Activated T-cell treated with anti-CD3 and anti-CD28 coated beads, Interleukin-2, amount 50 U/mL, for 24 hours (primary cell): ENCODE data around the gene RHBDL3.
A peak's percentile ranks its signal among the peaks of the same experiment; 100 is the strongest.
"Not testable (repeated sequence)": the region's sequence is repeated elsewhere in the genome, so short reads cannot be mapped to it uniquely, and the experiment has no call there.

Source experiments
- DNase-seq: peaks from one replicate; pipeline ENCODE4 v3.0.0-alpha.2; 2020
- H3K27ac Mint-ChIP-seq: 2 replicates; pipeline ENCODE4 v1.8.0; 2020; ENCODE audit warnings: mild to moderate bottlenecking, mixed read lengths
- H3K27me3 Mint-ChIP-seq: 2 replicates; pipeline ENCODE4 v1.8.0; 2020; ENCODE audit warnings: mixed read lengths
- H3K36me3 Mint-ChIP-seq: 2 replicates; pipeline ENCODE4 v1.8.0; 2020; ENCODE audit warnings: low read depth, mixed read lengths
- H3K4me1 Mint-ChIP-seq: 2 replicates; pipeline ENCODE4 v1.8.0; 2020; ENCODE audit warnings: low read depth, mixed read lengths
- H3K4me3 Mint-ChIP-seq: 2 replicates; pipeline ENCODE4 v1.8.0; 2020; ENCODE audit warnings: mild to moderate bottlenecking, moderate library complexity, mixed read lengths
- H3K9me3 Mint-ChIP-seq: 2 replicates; pipeline ENCODE4 v1.8.0; 2020; ENCODE audit warnings: mixed read lengths

Gene RHBDL3

GRCh38 chr17:32318071-32318470 is 52.4 kb downstream of the RHBDL3 start:
- no peaks in the 10 kb centered on the region for H3K36me3 Mint-ChIP-seq
- DNase-seq: no peak
- H3K4me3 Mint-ChIP-seq: no peak overlapping the region
- H3K27me3 Mint-ChIP-seq: peaks cover 21% of the 10 kb centered on the region
- no peak overlapping the region for H3K27ac Mint-ChIP-seq
- H3K4me1 Mint-ChIP-seq: peaks cover 2% of the 10 kb centered on the region
- no peaks in the 10 kb centered on the region for H3K9me3 Mint-ChIP-seq

DNA sequence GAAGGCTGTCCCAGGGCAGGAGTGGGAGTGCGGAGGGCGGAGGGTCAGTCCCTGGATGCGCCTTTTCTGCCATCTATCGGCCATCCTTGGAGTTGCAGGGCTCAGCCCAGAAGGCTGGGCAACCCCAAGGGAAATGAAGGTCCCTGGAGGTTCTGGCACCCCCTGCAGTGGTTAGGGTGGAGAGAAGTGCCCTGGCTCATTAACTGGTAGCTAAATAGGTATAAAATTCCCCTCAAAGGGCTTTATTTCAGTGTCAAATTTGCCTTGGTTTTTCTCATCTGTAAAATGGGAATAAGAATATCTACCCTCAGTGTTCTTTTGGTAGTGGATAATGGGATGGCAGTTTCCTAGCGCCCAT is 53.9 kb downstream of the RHBDL3 start:
- no peaks in the 10 kb centered on the region for H3K9me3 Mint-ChIP-seq
- no peaks in the 10 kb centered on the region for H3K36me3 Mint-ChIP-seq
- DNase-seq: peak; percentile 88
- H3K27ac Mint-ChIP-seq: no peak overlapping the region
- peaks cover 12% of the 10 kb centered on the region for H3K4me1 Mint-ChIP-seq
- peaks cover 18% of the 10 kb centered on the region for H3K27me3 Mint-ChIP-seq
- peak overlapping the region; percentile 62 for H3K4me3 Mint-ChIP-seq

DNA sequence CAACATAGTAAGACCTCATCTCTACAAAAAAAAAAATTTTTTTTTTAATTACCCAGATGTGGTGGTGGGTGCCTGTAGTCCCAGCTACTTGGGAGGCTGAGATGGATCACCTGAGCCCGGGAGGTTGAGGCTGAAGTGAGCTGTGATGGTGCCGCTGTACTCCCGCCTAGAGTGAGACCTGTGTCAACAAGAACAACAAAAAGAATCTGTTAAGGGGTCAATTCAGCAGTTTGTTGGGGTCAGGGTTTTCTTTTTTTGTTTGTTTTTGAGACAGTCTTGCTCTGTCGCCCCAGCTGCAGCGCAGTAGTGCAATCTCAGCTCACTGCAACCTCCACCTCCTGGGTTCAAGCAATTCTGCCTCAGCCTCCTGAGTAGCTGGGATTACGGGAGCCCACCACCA is 54.4 kb downstream of the RHBDL3 start:
- DNase-seq, H3K36me3 Mint-ChIP-seq, H3K27ac Mint-ChIP-seq, H3K9me3 Mint-ChIP-seq, H3K4me3 Mint-ChIP-seq: not testable (repeated sequence)
- peaks cover 12% of the 10 kb centered on the region for H3K4me1 Mint-ChIP-seq
- H3K27me3 Mint-ChIP-seq: peaks cover 13% of the 10 kb centered on the region

GRCh38 chr17:32320847-32321246 is 55.2 kb downstream of the RHBDL3 start:
- DNase-seq: no peak
- Mint-ChIP-seq H3K27me3 (peaks cover 9% of the 10 kb centered on the region), H3K36me3 (no peaks in the 10 kb centered on the region), H3K4me3 (no peak overlapping the region), H3K27ac (no peak overlapping the region), H3K4me1 (peaks cover 12% of the 10 kb centered on the region), H3K9me3 (no peaks in the 10 kb centered on the region)

GRCh38 chr17:32323046-32323445 is 57.4 kb downstream of the RHBDL3 start:
- DNase-seq: no peak
- Mint-ChIP-seq H3K27ac (no peak overlapping the region), H3K9me3 (no peaks in the 10 kb centered on the region), H3K36me3 (no peaks in the 10 kb centered on the region), H3K4me3 (no peak overlapping the region), H3K27me3 (peaks cover 4% of the 10 kb centered on the region), H3K4me1 (peaks cover 13% of the 10 kb centered on the region)

DNA sequence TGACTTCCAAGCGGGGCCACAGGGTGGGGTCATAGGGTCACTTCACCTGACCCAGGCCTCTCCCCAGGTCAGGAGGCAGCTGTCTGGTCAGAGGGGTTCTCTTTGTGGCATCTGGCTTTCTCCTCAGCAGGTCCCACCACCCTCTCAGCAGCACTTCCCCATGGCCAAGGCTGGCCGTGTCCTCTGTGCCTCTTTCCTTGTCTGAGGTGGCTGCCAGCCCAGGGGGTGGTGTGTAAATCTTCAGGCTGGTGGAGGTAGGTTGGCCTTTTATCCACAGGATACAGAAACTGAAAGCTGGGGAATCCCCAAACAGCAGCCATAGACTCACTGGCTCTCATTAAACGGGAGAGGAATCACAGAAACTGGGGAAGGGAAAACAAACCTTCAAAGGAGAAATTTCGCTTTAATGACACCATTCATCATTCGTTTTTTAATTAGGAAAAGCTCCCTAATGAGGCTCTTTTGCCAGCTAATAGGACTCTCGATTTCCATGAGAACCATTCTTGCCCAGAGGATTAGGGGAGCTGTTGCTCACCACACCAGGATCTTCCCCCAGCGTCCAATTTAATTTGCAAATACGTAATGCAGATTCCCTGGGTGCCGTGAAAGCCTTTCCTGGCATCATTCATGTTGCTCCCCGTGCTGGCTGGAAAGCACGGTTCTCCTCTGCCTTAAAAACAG is 58.3 kb downstream of the RHBDL3 start:
- peak; percentile 36 for DNase-seq
- Mint-ChIP-seq H3K4me3 (no peak overlapping the region), H3K9me3 (no peaks in the 10 kb centered on the region), H3K27ac (peak overlapping the region; percentile 64), H3K4me1 (peaks cover 11% of the 10 kb centered on the region), H3K27me3 (no peaks in the 10 kb centered on the region), H3K36me3 (no peaks in the 10 kb centered on the region)

GRCh38 chr17:32327911-32328310 is 62.3 kb downstream of the RHBDL3 start:
- Mint-ChIP-seq H3K9me3 (no peaks in the 10 kb centered on the region), H3K4me3 (no peak overlapping the region), H3K27ac (no peak overlapping the region), H3K36me3 (peaks cover 18% of the 10 kb centered on the region), H3K4me1 (peaks cover 39% of the 10 kb centered on the region), H3K27me3 (no peaks in the 10 kb centered on the region)
- DNase-seq: no peak

GRCh38 chr17:32330147-32330546 is 64.5 kb downstream of the RHBDL3 start:
- no peaks in the 10 kb centered on the region for H3K9me3 Mint-ChIP-seq
- H3K4me3 Mint-ChIP-seq: peak overlapping the region; percentile 36
- H3K36me3 Mint-ChIP-seq: peaks cover 37% of the 10 kb centered on the region
- peak overlapping the region; percentile 61 for H3K27ac Mint-ChIP-seq
- peaks cover 29% of the 10 kb centered on the region for H3K4me1 Mint-ChIP-seq
- no peak for DNase-seq
- no peaks in the 10 kb centered on the region for H3K27me3 Mint-ChIP-seq

GRCh38 chr17:32331243-32332040 is 65.8 kb downstream of the RHBDL3 start:
- Mint-ChIP-seq H3K27me3 (no peaks in the 10 kb centered on the region), H3K27ac (peak overlapping the region; percentile 61), H3K4me3 (peak overlapping the region; percentile 51), H3K9me3 (no peaks in the 10 kb centered on the region), H3K36me3 (peaks cover 49% of the 10 kb centered on the region), H3K4me1 (peaks cover 29% of the 10 kb centered on the region)
- no peak for DNase-seq

GRCh38 chr17:32333187-32333586 is 67.6 kb downstream of the RHBDL3 start:
- Mint-ChIP-seq H3K27me3 (no peaks in the 10 kb centered on the region), H3K36me3 (peaks cover 62% of the 10 kb centered on the region), H3K4me3 (no peak overlapping the region), H3K4me1 (peaks cover 28% of the 10 kb centered on the region), H3K9me3 (no peaks in the 10 kb centered on the region), H3K27ac (no peak overlapping the region)
- DNase-seq: no peak

DNA sequence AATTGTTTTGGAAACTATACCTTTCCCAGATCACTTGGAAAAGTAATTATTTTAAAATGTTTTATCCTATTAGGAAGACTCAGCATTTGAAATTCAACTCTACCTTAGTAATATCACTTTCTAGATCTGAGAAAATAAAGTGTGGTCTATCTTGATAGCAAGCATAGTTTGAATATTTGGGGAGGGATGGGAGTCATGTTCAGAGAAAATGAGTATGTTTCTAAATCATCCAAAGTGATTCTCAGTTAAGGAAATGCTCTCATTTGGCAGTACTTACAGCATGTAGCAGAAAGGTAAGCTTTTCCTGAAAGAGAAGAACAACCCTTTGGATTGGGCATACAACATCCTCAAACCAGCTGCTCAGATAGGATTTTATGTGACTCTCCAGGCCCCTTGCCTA is 69.4 kb downstream of the RHBDL3 start:
- Mint-ChIP-seq H3K4me1 (peaks cover 21% of the 10 kb centered on the region), H3K4me3 (no peak overlapping the region), H3K27ac (no peak overlapping the region), H3K36me3 (peaks cover 76% of the 10 kb centered on the region), H3K27me3 (no peaks in the 10 kb centered on the region), H3K9me3 (no peaks in the 10 kb centered on the region)
- no peak for DNase-seq

DNA sequence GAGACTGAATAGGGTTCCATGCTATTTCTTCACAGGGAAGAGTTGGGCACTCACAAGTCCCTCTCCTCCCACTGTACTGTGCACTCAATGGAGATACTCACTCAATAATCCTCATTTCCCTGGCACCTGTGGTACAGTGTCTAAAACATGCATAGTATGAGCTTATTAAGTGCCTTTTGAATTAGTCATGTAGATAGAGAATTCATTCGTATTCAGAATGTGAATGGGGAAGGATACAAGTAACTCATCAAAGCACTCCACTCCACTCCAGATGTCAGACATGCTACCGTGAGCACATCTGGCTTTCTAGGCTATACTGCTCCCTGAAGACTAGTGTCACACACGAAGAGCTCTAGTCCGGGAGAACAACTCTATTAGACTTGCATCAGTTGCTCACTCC is 70.1 kb downstream of the RHBDL3 start:
- no peaks in the 10 kb centered on the region for H3K27me3 Mint-ChIP-seq
- H3K4me3 Mint-ChIP-seq: no peak overlapping the region
- no peak for DNase-seq
- H3K4me1 Mint-ChIP-seq: peaks cover 16% of the 10 kb centered on the region
- H3K9me3 Mint-ChIP-seq: no peaks in the 10 kb centered on the region
- H3K27ac Mint-ChIP-seq: no peak overlapping the region
- peaks cover 72% of the 10 kb centered on the region for H3K36me3 Mint-ChIP-seq

- Mint-ChIP-seq H3K27ac (peak overlapping the region; percentile 87), H3K36me3 (peaks cover 38% of the 10 kb centered on the region), H3K4me1 (peaks cover 18% of the 10 kb centered on the region), H3K27me3 (no peaks in the 10 kb centered on the region), H3K9me3 (no peaks in the 10 kb centered on the region), H3K4me3 (peak overlapping the region; percentile 87)
- DNase-seq: peak; percentile 64
Measured at GRCh38 chr17:32341141-32341856, 75.7 kb downstream of the RHBDL3 start.

- H3K27me3 Mint-ChIP-seq: no peaks in the 10 kb centered on the region
- H3K36me3 Mint-ChIP-seq: peaks cover 33% of the 10 kb centered on the region
- H3K4me1 Mint-ChIP-seq: peaks cover 18% of the 10 kb centered on the region
- peak within 1 kb of the TSS; percentile 87 for H3K4me3 Mint-ChIP-seq
- peak within 1 kb of the TSS; percentile 87 for H3K27ac Mint-ChIP-seq
- H3K9me3 Mint-ChIP-seq: no peaks in the 10 kb centered on the region
- DNase-seq: peak; percentile 92
Measured at GRCh38 chr17:32341857-32342602, 76.4 kb downstream of the RHBDL3 start, which contains the start of gene C17orf75. Gene C17orf75, minus strand, starts transcription at chr17:32342173. Its CDS starts 34 bp downstream, at chr17:32342139.
